IPS DF 6.9 (cell line): ENCODE results near the gene RNF19B.

Experiments used
- DNase-seq: peaks from one replicate; pipeline ENCODE4 v3.0.0-alpha.2; 2013; ENCODE audit warnings: low read depth, low spot score
- H3K27ac ChIP-seq: one replicate; pipeline ENCODE4 v1.5.1; 2013; ENCODE audit warnings: low read length, control low read depth
- H3K27me3 ChIP-seq: 2 replicates; pipeline ENCODE4 v1.6.1; 2013; ENCODE audit warnings: mild to moderate bottlenecking, low read length; ENCODE audit not compliant: control insufficient read depth, insufficient read depth
- H3K36me3 ChIP-seq: 2 replicates; pipeline ENCODE4 v1.6.1; 2013; ENCODE audit warnings: low read length; ENCODE audit not compliant: control insufficient read depth, insufficient read depth
- H3K4me1 ChIP-seq: 2 replicates; pipeline ENCODE4 v1.6.1; 2013; ENCODE audit warnings: low read length; ENCODE audit not compliant: control insufficient read depth, insufficient read depth
- H3K4me3 ChIP-seq: 2 replicates; pipeline ENCODE4 v1.5.1; 2013; ENCODE audit warnings: mild to moderate bottlenecking, low read length
- H3K9me3 ChIP-seq: 2 replicates; pipeline ENCODE4 v1.6.1; 2013; ENCODE audit warnings: low read length, inconsistent platforms; ENCODE audit not compliant: control insufficient read depth, insufficient read depth
- WGBS: extraction: QIAGEN DNeasy Blood & Tissue Kit; methylation state at CpG from one replicate; pipeline ENCODE4 v1.1.7; 2013; ENCODE audit warnings: mixed read lengths, missing lambda C conversion rate; ENCODE audit not compliant: insufficient read length, insufficient coverage; 5-methylcytosine and 5-hydroxymethylcytosine counted together

Gene RNF19B

DNA sequence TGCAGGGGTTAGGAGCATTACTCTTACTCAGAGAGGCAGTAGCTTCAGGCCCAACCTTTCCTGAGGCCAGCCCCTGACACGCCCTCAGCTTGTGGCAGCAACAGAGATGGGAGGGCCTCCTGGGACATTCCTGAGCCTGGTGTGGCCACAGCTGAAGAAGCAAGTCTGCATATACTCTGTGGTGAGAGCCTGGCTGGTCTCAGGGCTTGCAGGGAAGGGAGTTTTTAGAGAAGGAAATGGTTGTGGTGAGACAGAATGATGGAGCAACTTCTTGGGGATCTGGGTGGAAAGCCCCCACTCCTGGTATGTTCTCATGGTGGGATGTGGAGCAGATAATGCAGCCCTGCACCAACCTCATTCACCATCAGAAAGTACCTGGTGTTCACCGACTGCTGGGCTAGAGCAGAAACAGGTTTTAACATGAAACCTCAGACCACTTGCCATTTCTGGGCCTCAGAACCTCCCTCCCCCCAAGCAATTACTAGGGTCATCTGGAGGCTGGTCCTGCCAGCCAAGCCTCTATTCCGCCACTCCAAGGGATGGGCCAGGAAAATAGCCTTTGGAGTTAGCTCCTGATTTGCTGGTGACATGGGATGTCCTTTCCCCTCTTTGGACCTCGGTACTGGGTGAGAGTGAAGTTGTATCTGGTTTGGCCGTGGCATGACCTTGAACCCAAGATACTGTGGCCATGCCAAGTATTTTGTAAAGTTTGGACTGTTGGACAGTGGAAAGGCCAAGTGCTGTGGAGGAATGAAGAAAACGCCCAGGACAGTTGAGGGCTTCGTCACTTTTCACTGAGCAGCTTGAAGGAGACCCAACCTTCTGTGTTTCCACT lies 28.1 kb upstream of the RNF19B start:
- H3K36me3 ChIP-seq = no peaks in the 10 kb centered on the region
- no peaks in the 10 kb centered on the region for H3K4me1 ChIP-seq
- H3K27ac ChIP-seq = no peak overlapping the region
- H3K27me3 ChIP-seq = no peaks in the 10 kb centered on the region
- no peaks in the 10 kb centered on the region for H3K9me3 ChIP-seq
- DNase-seq = no peak
- H3K4me3 ChIP-seq = no peak overlapping the region
- WGBS = no CpG with 5 or more reads among the region's 7 CpGs

DNA sequence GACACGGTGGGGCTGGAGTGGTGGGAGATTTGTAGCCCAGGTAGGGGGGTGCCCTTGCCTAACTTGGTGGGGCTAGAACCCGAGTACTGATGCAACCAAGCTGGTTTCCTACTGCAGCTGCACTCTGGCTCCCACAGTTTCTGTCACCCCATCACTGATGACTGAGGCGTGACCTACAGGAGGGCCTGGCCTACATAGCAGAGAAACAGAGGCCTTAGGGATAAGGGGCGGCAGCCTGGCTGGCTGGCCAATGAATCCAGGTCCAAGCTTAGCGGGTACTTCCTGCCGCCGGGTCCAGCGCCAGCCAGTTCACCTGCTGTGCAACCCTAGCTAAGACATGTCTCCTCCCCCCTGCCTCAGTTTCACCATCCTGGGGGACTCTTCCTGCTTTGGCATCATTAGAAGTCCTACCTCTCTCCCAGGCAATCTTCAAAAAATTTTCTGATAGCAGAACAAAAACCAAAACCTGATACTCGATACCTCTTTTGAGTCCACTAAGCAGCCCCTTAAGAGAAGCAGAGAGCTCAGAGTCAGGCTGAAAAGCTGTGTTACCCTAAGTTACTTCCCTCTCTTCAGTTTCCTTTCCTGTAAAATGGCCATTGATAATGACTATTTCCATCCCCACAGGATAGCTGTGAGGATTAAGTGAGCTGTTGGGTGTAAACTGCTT lies 27.3 kb upstream of the RNF19B start:
- Histone ChIP-seq H3K27me3 (no peaks in the 10 kb centered on the region), H3K4me1 (no peaks in the 10 kb centered on the region), H3K9me3 (no peaks in the 10 kb centered on the region), H3K27ac (no peak overlapping the region), H3K36me3 (no peaks in the 10 kb centered on the region), H3K4me3 (no peak overlapping the region)
- DNase-seq = no peak
- WGBS = no CpG with 5 or more reads among the region's 9 CpGs

DNA sequence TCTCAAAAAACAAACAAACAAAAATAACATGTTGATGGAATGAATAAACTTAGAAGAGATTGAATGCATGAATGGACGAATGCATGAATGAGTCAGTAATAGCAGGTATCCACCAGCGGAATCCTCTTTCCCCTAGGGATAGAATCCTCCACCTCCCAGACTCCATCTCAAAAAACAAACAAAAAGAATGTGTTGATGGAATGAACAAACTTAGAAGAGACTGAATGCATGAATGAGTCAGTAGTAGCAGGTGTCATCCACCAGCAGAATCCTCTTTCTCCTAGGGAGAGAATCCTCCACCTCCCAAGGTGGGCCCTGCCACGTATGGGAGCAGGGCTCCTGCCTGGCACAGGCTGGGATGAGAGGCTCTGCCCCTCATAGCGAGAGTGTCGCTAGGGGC lies 26.8 kb upstream of the RNF19B start:
- WGBS = no CpG with 5 or more reads among the region's 5 CpGs
- Histone ChIP-seq H3K36me3 (no peaks in the 10 kb centered on the region), H3K27me3 (no peaks in the 10 kb centered on the region), H3K4me1 (no peaks in the 10 kb centered on the region), H3K4me3 (no peak overlapping the region), H3K9me3 (no peaks in the 10 kb centered on the region), H3K27ac (no peak overlapping the region)
- DNase-seq = no peak

DNA sequence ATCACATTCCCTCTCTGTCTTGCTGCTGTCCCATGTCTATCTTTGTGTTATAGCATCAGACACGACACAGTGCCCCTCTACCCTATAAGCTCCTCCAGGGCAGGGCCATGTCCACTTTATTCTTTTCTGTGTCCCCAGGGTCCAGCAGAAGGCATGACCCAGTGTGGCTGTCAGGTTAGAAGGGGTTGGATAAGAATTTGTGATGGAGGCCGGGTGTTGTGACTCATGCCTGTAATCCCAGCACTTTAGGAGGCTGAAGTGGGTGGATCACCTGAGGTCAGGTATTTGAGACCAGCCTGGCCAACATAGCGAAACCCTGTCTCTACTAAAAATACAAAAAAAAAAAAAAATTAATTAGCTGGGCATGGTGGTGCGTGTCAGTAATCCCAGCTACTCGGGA lies 26.3 kb upstream of the RNF19B start:
- Histone ChIP-seq H3K27me3 (no peaks in the 10 kb centered on the region), H3K9me3 (no peaks in the 10 kb centered on the region), H3K36me3 (no peaks in the 10 kb centered on the region), H3K4me3 (no peak overlapping the region; the same call in 1 of the 2 replicates), H3K27ac (no peak overlapping the region), H3K4me1 (no peaks in the 10 kb centered on the region)
- WGBS = no CpG with 5 or more reads among the region's 5 CpGs
- no peak for DNase-seq

DNA sequence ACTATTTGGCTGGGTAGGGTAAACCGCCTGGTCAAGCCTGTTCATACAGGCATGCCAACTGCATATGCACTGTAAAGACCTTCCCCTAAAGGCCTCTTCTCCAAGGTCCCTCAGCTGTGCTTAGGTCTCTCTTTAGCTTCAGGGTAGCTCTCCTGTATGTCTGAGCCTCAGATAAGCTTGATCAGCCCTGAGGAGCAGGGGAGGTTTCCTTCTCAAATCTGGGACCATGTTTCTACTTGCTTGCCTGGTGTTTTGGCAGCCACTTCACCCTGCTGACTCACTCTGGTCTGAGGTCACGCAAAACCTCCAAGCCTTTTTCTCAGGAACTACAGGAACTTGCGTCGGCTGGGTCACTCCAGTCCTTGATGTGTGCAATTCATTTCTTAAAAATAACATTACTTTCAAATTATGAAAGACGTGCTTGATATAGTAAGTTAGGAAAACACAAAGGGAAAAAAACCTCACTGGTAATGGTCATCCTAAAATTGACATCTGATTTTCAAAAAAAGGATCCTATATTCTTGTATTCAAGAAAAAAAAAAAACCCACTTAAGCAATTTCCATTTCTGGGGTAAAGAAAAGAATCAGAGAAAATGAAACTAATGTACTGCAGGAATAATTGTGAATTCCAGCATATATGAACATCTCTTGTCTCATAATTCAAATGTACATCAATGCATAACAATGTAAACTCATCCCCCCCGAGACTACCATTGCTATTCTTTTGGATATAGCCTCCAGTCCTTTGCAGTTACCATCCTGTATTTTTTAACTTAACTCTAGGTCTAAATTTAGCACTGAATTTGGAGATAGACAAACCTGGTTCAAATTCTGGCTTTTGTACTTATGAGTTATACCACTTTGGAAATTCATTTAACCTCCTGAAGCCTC lies 24.8 kb upstream of the RNF19B start:
- no peaks in the 10 kb centered on the region for H3K9me3 ChIP-seq
- DNase-seq = no peak
- no peak overlapping the region for H3K27ac ChIP-seq
- no peak overlapping the region for H3K4me3 ChIP-seq
- H3K36me3 ChIP-seq = no peaks in the 10 kb centered on the region
- no CpG with 5 or more reads among the region's 6 CpGs for WGBS
- H3K27me3 ChIP-seq = no peaks in the 10 kb centered on the region
- peaks cover 2% of the 10 kb centered on the region; the same call in 1 of the 2 replicates for H3K4me1 ChIP-seq

DNA sequence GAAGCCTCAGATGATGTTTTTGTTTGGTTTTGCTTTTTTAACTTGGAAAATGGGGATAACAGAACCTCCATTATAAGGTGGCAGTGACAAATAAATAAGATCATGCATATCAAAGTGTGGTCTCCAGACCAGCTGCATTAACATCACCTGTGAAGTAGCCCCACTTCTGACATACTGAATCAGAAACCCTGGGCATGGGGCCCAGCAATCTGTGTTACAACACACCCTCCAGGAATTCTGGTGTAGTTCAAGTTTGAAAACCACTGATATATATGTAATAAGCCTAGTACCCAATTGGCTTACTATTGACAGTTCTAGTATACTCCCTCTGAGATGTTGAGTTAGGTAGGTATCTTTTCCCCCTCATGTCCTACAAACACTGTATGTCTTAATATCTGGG lies 24.1 kb upstream of the RNF19B start:
- no peak for DNase-seq
- peaks cover 6% of the 10 kb centered on the region; the same call in 1 of the 2 replicates for H3K4me1 ChIP-seq
- no peak overlapping the region for H3K27ac ChIP-seq
- H3K27me3 ChIP-seq = no peaks in the 10 kb centered on the region
- no peaks in the 10 kb centered on the region for H3K9me3 ChIP-seq
- no peak overlapping the region for H3K4me3 ChIP-seq
- H3K36me3 ChIP-seq = no peaks in the 10 kb centered on the region

DNA sequence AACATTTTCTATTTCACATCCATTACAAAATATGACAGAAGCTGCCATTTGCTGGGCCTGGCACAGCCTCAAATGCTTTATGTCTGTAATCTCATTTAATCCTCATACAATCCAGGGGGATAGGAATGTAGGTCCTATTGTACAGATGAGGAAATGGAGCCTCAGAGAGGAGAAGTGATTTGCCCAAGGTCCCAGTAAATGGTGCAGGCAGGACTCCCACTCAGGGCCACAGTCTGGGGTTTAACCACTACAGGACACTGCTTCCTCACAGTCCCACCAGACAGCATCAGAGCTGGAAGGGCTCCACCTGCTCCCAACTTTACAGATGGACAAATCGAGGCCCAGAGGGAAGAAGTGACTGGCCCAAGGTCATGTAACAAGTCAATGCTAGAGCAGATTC lies 20.6 kb upstream of the RNF19B start:
- Histone ChIP-seq H3K36me3 (no peaks in the 10 kb centered on the region), H3K4me1 (peaks cover 11% of the 10 kb centered on the region), H3K27me3 (no peaks in the 10 kb centered on the region), H3K4me3 (no peak overlapping the region), H3K9me3 (no peaks in the 10 kb centered on the region), H3K27ac (no peak overlapping the region)
- WGBS = no CpG with 5 or more reads among the region's 1 CpG
- DNase-seq = no peak

DNA sequence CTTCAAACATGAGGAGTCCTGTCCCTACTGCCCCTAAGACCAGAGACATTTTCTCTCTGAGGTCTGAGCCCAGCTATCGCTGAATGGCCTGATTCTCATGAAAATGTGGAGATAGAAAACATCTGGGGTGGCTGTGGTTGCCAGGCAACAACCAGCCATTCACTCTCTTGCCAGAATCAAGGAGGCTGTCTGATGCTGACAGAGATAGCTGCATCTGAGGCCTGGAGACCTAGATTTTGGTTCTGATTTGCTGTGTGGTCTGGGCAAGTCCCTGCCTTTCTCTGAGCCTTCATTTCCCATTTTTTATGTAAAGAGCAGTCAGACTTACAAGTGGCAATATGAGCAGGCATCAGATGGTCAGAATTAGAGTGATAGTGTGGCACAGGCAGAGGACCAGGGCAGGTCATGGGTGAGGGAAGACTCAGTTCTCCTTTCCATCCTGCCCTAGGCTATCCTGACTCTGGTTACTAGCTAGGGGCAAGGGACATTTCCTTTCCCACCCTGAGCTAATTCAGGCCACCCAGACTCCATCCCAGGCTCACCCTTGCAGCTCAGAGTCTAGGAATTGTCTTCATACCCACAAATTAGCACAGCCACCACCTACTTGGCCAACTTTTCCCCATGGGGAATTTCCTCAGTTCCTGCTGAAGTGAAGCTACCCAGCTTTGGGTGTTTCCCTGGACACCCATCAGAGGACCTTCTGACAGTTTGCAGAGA lies 20.0 kb upstream of the RNF19B start:
- no peak for DNase-seq
- peaks cover 14% of the 10 kb centered on the region for H3K4me1 ChIP-seq
- no peaks in the 10 kb centered on the region for H3K36me3 ChIP-seq
- no peak overlapping the region for H3K4me3 ChIP-seq
- WGBS = no CpG with 5 or more reads among the region's 1 CpG
- H3K9me3 ChIP-seq = no peaks in the 10 kb centered on the region
- no peaks in the 10 kb centered on the region for H3K27me3 ChIP-seq
- H3K27ac ChIP-seq = no peak overlapping the region

DNA sequence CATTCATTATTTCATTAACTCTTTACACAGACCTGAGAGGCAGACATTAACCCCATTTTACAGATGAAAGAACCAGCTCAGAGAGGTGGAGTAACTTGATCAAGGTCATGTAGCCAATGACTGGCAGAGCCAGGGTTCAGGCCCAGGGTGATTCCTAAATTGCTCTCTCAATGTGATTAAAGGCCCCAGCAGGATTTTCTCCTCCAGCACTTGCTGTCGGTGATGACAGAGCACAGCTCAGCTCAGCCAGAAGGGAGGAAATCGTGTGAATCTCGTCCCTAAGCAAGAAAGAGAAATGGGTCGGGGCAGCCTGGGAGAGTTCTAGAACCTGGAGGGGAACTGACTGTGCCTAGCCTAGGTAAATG lies 19.5 kb upstream of the RNF19B start:
- no peak for DNase-seq
- H3K27me3 ChIP-seq = no peaks in the 10 kb centered on the region
- WGBS = no CpG with 5 or more reads among the region's 4 CpGs
- H3K36me3 ChIP-seq = no peaks in the 10 kb centered on the region
- no peak overlapping the region for H3K4me3 ChIP-seq
- H3K4me1 ChIP-seq = peaks cover 14% of the 10 kb centered on the region
- no peaks in the 10 kb centered on the region for H3K9me3 ChIP-seq
- H3K27ac ChIP-seq = no peak overlapping the region

DNA sequence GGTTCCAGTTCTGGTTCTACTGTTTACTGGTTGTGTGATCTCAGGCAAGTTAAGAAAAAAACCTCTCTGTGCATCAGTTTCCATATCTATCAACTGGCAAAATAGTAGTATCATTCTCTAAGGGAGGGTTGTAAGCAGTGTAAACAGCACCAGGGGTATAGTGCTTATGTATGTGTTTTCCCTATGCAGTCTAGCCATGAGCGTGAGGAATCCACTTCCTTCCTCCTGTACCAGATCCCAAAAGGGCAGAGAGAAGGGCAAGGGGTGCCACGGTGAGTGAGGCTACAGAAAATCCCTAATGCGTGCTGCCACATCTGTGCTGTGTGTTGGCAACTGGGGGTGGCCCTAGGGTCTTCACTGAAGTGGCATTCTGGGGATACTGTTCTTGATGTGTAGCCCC lies 18.4 kb upstream of the RNF19B start:
- DNase-seq = no peak
- H3K4me3 ChIP-seq = no peak overlapping the region
- no peaks in the 10 kb centered on the region for H3K9me3 ChIP-seq
- H3K27ac ChIP-seq = no peak overlapping the region
- no CpG with 5 or more reads among the region's 3 CpGs for WGBS
- no peaks in the 10 kb centered on the region for H3K36me3 ChIP-seq
- peaks cover 14% of the 10 kb centered on the region for H3K4me1 ChIP-seq
- no peaks in the 10 kb centered on the region for H3K27me3 ChIP-seq
